Measurements from ENCODE around the gene ADGRB3.
"Not testable (repeated sequence)": the region's sequence is repeated elsewhere in the genome, so short reads cannot be mapped to it uniquely, and the experiment has no call there.

The ADGRB3 gene

DNA sequence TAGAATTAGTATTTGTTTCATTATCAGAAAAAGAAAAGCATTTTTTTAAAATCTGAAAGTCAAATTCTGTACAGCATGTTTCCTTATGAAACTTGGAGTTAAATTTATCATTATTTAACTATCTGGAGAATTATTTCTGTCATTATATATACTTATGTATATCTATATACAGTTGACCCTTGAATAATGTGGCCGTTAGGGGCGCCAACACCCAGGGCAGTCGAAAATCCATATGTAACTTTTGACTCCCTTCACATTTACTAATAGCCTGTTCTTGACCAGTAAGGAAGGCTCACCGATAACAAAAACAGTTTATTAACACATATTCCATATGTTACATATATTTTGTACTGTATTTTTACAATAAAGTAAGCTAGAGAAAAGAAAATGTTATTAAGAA is 341.2 kb downstream of the ADGRB3 start:
- CTCF ChIA-PET, result no interaction called here
- H3K27me3 Mint-ChIP-seq, result no peaks in the 10 kb centered on the region
- DNase-seq, result no peak

DNA sequence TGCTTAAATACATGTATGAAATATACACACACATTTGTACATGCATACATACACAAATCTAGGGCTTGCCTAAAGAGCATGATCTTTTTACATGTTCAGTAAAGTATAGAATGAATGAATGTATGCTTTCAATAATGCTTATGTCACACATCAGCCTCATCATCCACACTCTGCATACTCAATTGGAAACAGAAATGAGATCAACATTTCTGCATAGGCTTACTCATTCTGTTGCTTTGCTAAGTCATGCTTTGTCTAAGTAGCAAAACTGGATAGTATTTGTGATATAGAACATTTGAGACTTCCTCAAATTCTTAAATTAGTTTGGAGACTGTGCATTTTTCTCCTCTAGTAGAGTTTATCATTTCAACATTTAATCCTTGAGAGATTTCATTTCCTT is 343.3 kb downstream of the ADGRB3 start:
- Mint-ChIP-seq H3K4me3 (no peak overlapping the region), H3K36me3 (no peaks in the 10 kb centered on the region), H3K9me3 (no peaks in the 10 kb centered on the region), H3K4me1 (no peaks in the 10 kb centered on the region), H3K27me3 (no peaks in the 10 kb centered on the region), H3K27ac (no peak overlapping the region)
- DNase-seq, result no peak
- CTCF ChIA-PET, result no interaction called here

More for the DNA sequence above, 341.2 kb downstream of the ADGRB3 start:
- no peak overlapping the region for H3K27ac Mint-ChIP-seq
- H3K4me3 Mint-ChIP-seq, result no peak overlapping the region
- no peaks in the 10 kb centered on the region for H3K36me3 Mint-ChIP-seq
- H3K9me3 Mint-ChIP-seq, result no peaks in the 10 kb centered on the region
- no peaks in the 10 kb centered on the region for H3K4me1 Mint-ChIP-seq

GRCh38 chr6:68981668-68982067 is 346.6 kb downstream of the ADGRB3 start:
- H3K9me3 Mint-ChIP-seq, H3K4me1 Mint-ChIP-seq, H3K4me3 Mint-ChIP-seq, DNase-seq, H3K36me3 Mint-ChIP-seq, H3K27me3 Mint-ChIP-seq, H3K27ac Mint-ChIP-seq, CTCF ChIA-PET: not testable (repeated sequence)

DNA sequence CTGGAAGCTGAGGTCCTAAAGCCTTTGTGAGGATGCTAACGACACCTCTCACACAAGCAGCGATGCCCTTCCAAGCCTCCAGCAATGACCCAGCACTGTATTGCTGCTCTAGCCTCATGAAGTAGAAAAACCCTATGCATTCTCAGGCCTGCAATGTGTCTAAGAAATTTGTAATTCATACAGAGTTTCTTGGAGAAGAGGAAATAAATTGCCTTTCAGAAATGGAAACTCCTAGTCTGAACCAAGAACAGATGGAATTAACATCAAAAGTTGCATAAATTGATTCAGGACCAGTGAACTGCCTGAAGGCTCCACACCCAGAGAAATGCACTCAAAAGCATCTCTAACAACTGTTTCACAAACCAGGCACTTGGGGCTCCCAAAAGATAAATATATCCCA is 353.6 kb downstream of the ADGRB3 start:
- Mint-ChIP-seq H3K4me3 (no peak overlapping the region), H3K27me3 (no peaks in the 10 kb centered on the region), H3K4me1 (no peaks in the 10 kb centered on the region), H3K9me3 (no peaks in the 10 kb centered on the region), H3K27ac (no peak overlapping the region), H3K36me3 (no peaks in the 10 kb centered on the region)
- CTCF ChIA-PET, result no interaction called here
- no peak for DNase-seq

DNA sequence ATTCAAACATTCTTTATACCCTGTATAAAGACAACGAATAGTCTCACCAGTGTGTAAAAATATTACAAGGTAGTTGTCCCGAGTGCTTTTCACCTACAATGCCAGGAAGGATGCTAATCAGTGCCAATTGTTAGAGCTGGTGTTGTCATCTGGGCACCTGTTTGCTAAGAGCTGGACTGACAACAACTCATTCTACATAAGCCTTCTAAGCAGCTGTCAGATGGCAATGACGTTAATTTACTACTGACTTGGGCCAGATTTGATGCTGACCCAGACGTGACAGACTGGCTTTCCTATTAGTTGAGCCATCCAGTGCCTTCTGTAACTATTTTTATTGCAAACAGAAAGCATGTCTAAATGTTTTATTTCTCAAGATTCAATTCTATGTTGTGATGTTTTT is 355.2 kb downstream of the ADGRB3 start:
- Mint-ChIP-seq H3K36me3 (no peaks in the 10 kb centered on the region), H3K27me3 (no peaks in the 10 kb centered on the region), H3K4me1 (no peaks in the 10 kb centered on the region), H3K4me3 (no peak overlapping the region), H3K27ac (no peak overlapping the region), H3K9me3 (no peaks in the 10 kb centered on the region)
- DNase-seq, result no peak
- CTCF ChIA-PET, result no interaction called here

GRCh38 chr6:68993911-68994310 is 358.8 kb downstream of the ADGRB3 start:
- H3K4me3 Mint-ChIP-seq, result no peak overlapping the region
- H3K36me3 Mint-ChIP-seq, result no peaks in the 10 kb centered on the region
- CTCF ChIA-PET, result no interaction called here
- no peaks in the 10 kb centered on the region for H3K9me3 Mint-ChIP-seq
- H3K4me1 Mint-ChIP-seq, result no peaks in the 10 kb centered on the region
- no peak overlapping the region for H3K27ac Mint-ChIP-seq
- no peaks in the 10 kb centered on the region for H3K27me3 Mint-ChIP-seq
- DNase-seq, result no peak

DNA sequence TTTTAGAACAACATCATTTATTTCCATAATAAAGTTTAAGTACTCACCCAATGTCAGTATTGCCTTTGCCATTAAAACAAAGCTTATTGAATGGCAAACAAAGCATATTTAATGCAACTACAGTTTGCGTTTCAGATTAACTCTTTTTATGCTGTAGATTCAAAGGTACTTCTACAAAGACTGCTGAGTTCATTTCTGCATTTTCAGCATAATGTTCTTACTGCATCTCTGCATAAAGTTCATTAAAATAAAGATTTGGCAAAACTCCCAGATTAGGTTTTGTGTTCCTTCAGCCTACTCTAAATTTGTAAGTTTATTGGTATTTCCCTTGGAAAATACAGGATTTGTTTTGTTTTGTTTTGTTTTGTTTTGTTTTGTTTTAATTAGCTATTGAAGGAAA is 359.4 kb downstream of the ADGRB3 start:
- no peaks in the 10 kb centered on the region for H3K9me3 Mint-ChIP-seq
- CTCF ChIA-PET, result no interaction called here
- H3K36me3 Mint-ChIP-seq, result no peaks in the 10 kb centered on the region
- DNase-seq, result no peak
- H3K27me3 Mint-ChIP-seq, result no peaks in the 10 kb centered on the region
- H3K27ac Mint-ChIP-seq, result no peak overlapping the region
- no peaks in the 10 kb centered on the region for H3K4me1 Mint-ChIP-seq
- no peak overlapping the region for H3K4me3 Mint-ChIP-seq

GRCh38 chr6:69005199-69005598 is 370.1 kb downstream of the ADGRB3 start:
- CTCF ChIA-PET, result no interaction called here
- Mint-ChIP-seq H3K27me3 (no peaks in the 10 kb centered on the region), H3K36me3 (no peaks in the 10 kb centered on the region), H3K4me3 (no peak overlapping the region), H3K27ac (no peak overlapping the region), H3K4me1 (no peaks in the 10 kb centered on the region), H3K9me3 (no peaks in the 10 kb centered on the region)
- DNase-seq, result no peak

GRCh38 chr6:69007781-69008180 is 372.7 kb downstream of the ADGRB3 start:
- H3K4me1 Mint-ChIP-seq, result no peaks in the 10 kb centered on the region
- no peak overlapping the region for H3K4me3 Mint-ChIP-seq
- no peaks in the 10 kb centered on the region for H3K36me3 Mint-ChIP-seq
- no peaks in the 10 kb centered on the region for H3K27me3 Mint-ChIP-seq
- DNase-seq, result no peak
- no peaks in the 10 kb centered on the region for H3K9me3 Mint-ChIP-seq
- no peak overlapping the region for H3K27ac Mint-ChIP-seq
- CTCF ChIA-PET, result no interaction called here

DNA sequence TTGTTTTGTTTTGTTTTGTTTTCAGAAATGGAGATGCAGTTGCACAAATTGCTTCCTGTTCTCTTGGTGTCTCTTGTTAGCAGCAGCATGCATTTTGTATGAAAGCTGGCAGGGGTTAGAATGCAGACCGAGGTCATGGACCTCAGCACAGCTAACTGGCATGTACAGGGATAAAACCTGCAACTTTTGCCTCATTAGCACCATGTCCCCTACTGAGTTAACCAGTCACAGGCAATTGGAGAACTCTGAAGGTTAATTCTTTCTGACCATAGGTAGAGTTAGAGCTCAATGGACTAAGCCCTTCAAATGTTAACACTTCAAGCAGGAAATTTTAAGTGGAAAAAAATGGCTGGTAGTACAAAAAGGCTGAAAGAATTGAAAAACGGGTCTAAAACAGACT is 377.1 kb downstream of the ADGRB3 start:
- Mint-ChIP-seq H3K27ac (no peak overlapping the region), H3K27me3 (no peaks in the 10 kb centered on the region), H3K9me3 (no peaks in the 10 kb centered on the region), H3K4me1 (no peaks in the 10 kb centered on the region), H3K36me3 (no peaks in the 10 kb centered on the region), H3K4me3 (no peak overlapping the region)
- CTCF ChIA-PET, result no interaction called here
- DNase-seq, result no peak

GRCh38 chr6:69012876-69013275 is 377.8 kb downstream of the ADGRB3 start:
- Mint-ChIP-seq H3K4me1 (no peaks in the 10 kb centered on the region), H3K27ac (no peak overlapping the region), H3K27me3 (no peaks in the 10 kb centered on the region), H3K36me3 (no peaks in the 10 kb centered on the region), H3K9me3 (no peaks in the 10 kb centered on the region), H3K4me3 (no peak overlapping the region)
- CTCF ChIA-PET, result no interaction called here
- no peak for DNase-seq

DNA sequence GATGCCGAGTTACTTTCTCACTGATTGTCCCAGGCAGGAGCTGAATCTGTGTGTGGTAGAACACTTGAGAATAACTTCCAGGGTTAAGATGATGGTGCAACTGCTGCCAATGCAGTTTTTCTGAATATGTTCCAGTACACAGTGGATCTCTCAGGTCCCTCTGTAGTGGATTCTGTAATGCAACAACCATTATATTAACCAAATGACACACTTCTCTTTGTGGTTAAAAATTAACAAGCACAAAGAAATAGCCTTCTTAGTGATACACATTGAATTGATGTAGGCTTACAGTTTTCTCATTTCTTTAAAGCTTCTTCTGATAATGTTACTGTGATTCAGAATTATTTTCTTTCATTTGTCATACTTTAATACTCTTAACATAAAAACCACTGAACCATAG is 383.8 kb downstream of the ADGRB3 start:
- H3K4me3 Mint-ChIP-seq, result no peak overlapping the region
- H3K36me3 Mint-ChIP-seq, result no peaks in the 10 kb centered on the region
- no peaks in the 10 kb centered on the region for H3K27me3 Mint-ChIP-seq
- CTCF ChIA-PET, result no interaction called here
- no peaks in the 10 kb centered on the region for H3K4me1 Mint-ChIP-seq
- DNase-seq, result no peak
- H3K27ac Mint-ChIP-seq, result no peak overlapping the region
- no peaks in the 10 kb centered on the region for H3K9me3 Mint-ChIP-seq

DNA sequence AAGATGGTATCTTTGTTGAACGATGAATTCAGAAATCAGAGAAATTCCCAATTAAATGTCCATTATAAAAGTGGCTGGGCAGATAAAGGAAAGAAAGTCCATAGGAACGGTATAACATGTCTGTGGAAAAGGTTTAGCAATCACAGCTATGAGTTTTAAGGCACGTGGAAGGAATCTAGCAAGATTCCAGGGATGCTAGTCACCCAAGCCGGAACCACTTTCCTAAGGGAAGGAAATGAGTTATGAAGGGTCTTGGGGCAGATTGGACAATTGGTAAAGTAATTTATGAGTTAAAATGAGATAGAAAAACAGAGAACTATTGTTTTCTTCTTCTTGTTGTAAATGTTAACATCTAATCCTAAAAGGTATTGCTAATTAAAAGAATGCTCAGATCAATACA is 384.8 kb downstream of the ADGRB3 start:
- H3K36me3 Mint-ChIP-seq, result no peaks in the 10 kb centered on the region

DNA sequence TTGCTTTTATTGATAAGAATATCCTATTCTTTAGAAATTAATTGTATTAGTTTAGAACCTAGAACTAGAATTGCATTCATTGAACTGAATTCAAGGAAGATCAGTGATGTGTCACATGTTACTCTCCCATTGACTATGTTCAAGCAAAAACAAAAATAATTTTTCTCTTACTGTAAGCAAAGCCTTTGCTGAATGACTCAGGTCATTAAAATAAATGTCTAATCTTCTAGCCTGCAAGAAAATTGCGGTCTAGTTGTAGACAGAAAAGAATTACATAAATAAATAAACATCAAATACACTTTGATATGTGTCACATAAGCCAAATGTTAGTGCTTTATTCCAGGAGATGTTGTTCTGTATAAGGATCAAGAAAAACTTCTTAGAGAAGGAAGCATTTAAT is 387.9 kb downstream of the ADGRB3 start:
- H3K27ac Mint-ChIP-seq, result no peak overlapping the region
- H3K4me1 Mint-ChIP-seq, result no peaks in the 10 kb centered on the region
- H3K36me3 Mint-ChIP-seq, result no peaks in the 10 kb centered on the region
- DNase-seq, result no peak
- no peaks in the 10 kb centered on the region for H3K27me3 Mint-ChIP-seq
- CTCF ChIA-PET, result no interaction called here
- H3K4me3 Mint-ChIP-seq, result no peak overlapping the region
- H3K9me3 Mint-ChIP-seq, result no peaks in the 10 kb centered on the region

More for the DNA sequence above, 384.8 kb downstream of the ADGRB3 start:
- no peak for DNase-seq
- no peak overlapping the region for H3K4me3 Mint-ChIP-seq
- H3K4me1 Mint-ChIP-seq, result no peaks in the 10 kb centered on the region
- H3K9me3 Mint-ChIP-seq, result no peaks in the 10 kb centered on the region
- CTCF ChIA-PET, result no interaction called here
- no peak overlapping the region for H3K27ac Mint-ChIP-seq
- no peaks in the 10 kb centered on the region for H3K27me3 Mint-ChIP-seq

- CTCF ChIA-PET, result no interaction called here
- Mint-ChIP-seq H3K4me1 (no peaks in the 10 kb centered on the region), H3K36me3 (no peaks in the 10 kb centered on the region), H3K27me3 (no peaks in the 10 kb centered on the region), H3K4me3 (no peak overlapping the region), H3K9me3 (no peaks in the 10 kb centered on the region), H3K27ac (no peak overlapping the region)
- no peak for DNase-seq
Measured at GRCh38 chr6:69026243-69026642, 391.2 kb downstream of the ADGRB3 start.

- no peaks in the 10 kb centered on the region for H3K36me3 Mint-ChIP-seq
- no peaks in the 10 kb centered on the region for H3K27me3 Mint-ChIP-seq
- no peak overlapping the region for H3K4me3 Mint-ChIP-seq
- H3K4me1 Mint-ChIP-seq, result no peaks in the 10 kb centered on the region
- CTCF ChIA-PET, result no interaction called here
- DNase-seq, result no peak
- H3K9me3 Mint-ChIP-seq, result no peaks in the 10 kb centered on the region
- no peak overlapping the region for H3K27ac Mint-ChIP-seq
Measured at GRCh38 chr6:69026715-69027114, 391.6 kb downstream of the ADGRB3 start.

All from activated naive CD4-positive, alpha-beta T cell treated with anti-CD3 and anti-CD28 coated beads, Interleukin-2, amount 10 ng/mL, durations not matched to agents 7 days and 5 days (primary cell).